Osteoblast (primary cell): ENCODE results near the gene ARHGDIB. TPM values are rescaled to one million over a fixed set of nuclear protein-coding genes. Genes with fewer than 3 reads are reported as not detected.

Source experiments
- DNase-seq: peaks from one replicate; pipeline ENCODE4 v3.0.0; 2011; ENCODE audit warnings: low spot score, mixed read lengths; ENCODE audit not compliant: insufficient read length; ENCODE audit errors: missing footprints
- H2AFZ ChIP-seq: 2 replicates; pipeline ENCODE4 v1.6.0; 2011; ENCODE audit warnings: mild to moderate bottlenecking, low read length
- H3K27ac ChIP-seq: 2 replicates; pipeline ENCODE4 v1.5.1; 2011; ENCODE audit warnings: mild to moderate bottlenecking, low read depth, low read length, moderate library complexity
- H3K27me3 ChIP-seq: 2 replicates; pipeline ENCODE4 v1.6.0; 2012; ENCODE audit warnings: mild to moderate bottlenecking, control low read depth, inconsistent platforms, low read length, moderate library complexity; ENCODE audit not compliant: insufficient read depth
- H3K36me3 ChIP-seq: 2 replicates; pipeline ENCODE4 v1.5.1; 2011; ENCODE audit warnings: mild to moderate bottlenecking, low read length, control low read depth, moderate library complexity; ENCODE audit not compliant: insufficient read depth
- H3K4me1 ChIP-seq: 2 replicates; pipeline ENCODE4 v1.5.1; 2011; ENCODE audit warnings: mild to moderate bottlenecking, low read length, control low read depth, moderate library complexity; ENCODE audit not compliant: insufficient read depth
- H3K4me2 ChIP-seq: 2 replicates; pipeline ENCODE4 v1.6.0; 2011; ENCODE audit warnings: mild to moderate bottlenecking, low read length; ENCODE audit not compliant: insufficient read depth
- H3K4me3 ChIP-seq: fragments of 200-600 bp; sonication (generic); 3 replicates; pipeline ENCODE4 v1.5.1; 2012; ENCODE audit warnings: mild to moderate bottlenecking, low read length, inconsistent platforms; ENCODE audit not compliant: insufficient read depth
- H3K79me2 ChIP-seq: 2 replicates; pipeline ENCODE4 v1.6.0; 2012; ENCODE audit warnings: mild to moderate bottlenecking, low read length, control low read depth, inconsistent platforms; ENCODE audit not compliant: insufficient read depth
- H3K9me3 ChIP-seq: 2 replicates; pipeline ENCODE4 v1.5.1; 2011; ENCODE audit warnings: low read depth, low read length, control low read depth
- H4K20me1 ChIP-seq: 2 replicates; pipeline ENCODE4 v1.6.0; 2012; ENCODE audit warnings: mild to moderate bottlenecking, low read length, control low read depth; ENCODE audit not compliant: insufficient read depth
- CTCF ChIP-seq: IDR thresholded peaks from 2 replicates; pipeline ENCODE4 v1.5.1; 2011; ENCODE audit warnings: mild to moderate bottlenecking, low read depth, low read length, moderate library complexity; ENCODE audit errors: extremely low read depth
- total RNA-seq: library from RNA; depleted of rRNA; stranded (reverse); fragments of >200 nt; gene quantifications from 2 replicates; pipeline ENCODE4 v1.2.3, GENCODE V29; 2012

The ARHGDIB gene
- total RNA-seq, 1 donor = 7.2 TPM

GRCh38 chr12:15004421-15004820 is 43.0 kb upstream of the ARHGDIB start:
- no peak overlapping the region for H3K4me2 ChIP-seq
- no peaks in the 10 kb centered on the region for H3K4me1 ChIP-seq
- H3K27ac ChIP-seq = no peak overlapping the region
- H3K4me3 ChIP-seq = no peak overlapping the region
- H3K36me3 ChIP-seq = no peaks in the 10 kb centered on the region
- TF ChIP-seq CTCF = no peak
- peaks cover 22% of the 10 kb centered on the region for H3K27me3 ChIP-seq
- DNase-seq = no peak
- no peaks in the 10 kb centered on the region for H4K20me1 ChIP-seq
- H2AFZ ChIP-seq = no peak overlapping the region
- no peaks in the 10 kb centered on the region for H3K9me3 ChIP-seq
- no peaks in the 10 kb centered on the region for H3K79me2 ChIP-seq

GRCh38 chr12:15001733-15002382 is 40.5 kb upstream of the ARHGDIB start:
- no peak overlapping the region for H3K4me2 ChIP-seq
- no peaks in the 10 kb centered on the region for H3K79me2 ChIP-seq
- peaks cover 22% of the 10 kb centered on the region for H3K27me3 ChIP-seq
- peak; percentile 4 for DNase-seq
- H3K27ac ChIP-seq = no peak overlapping the region
- no peak overlapping the region for H3K4me3 ChIP-seq
- no peaks in the 10 kb centered on the region for H3K4me1 ChIP-seq
- peak overlapping the region; percentile 26 for H2AFZ ChIP-seq
- no peaks in the 10 kb centered on the region for H3K36me3 ChIP-seq
- H4K20me1 ChIP-seq = no peaks in the 10 kb centered on the region
- H3K9me3 ChIP-seq = no peaks in the 10 kb centered on the region
- no peak for TF ChIP-seq CTCF

- H3K4me2 ChIP-seq = no peak overlapping the region
- H3K36me3 ChIP-seq = no peaks in the 10 kb centered on the region
- H2AFZ ChIP-seq = no peak overlapping the region
- no peaks in the 10 kb centered on the region for H4K20me1 ChIP-seq
- H3K9me3 ChIP-seq = no peaks in the 10 kb centered on the region
- no peak overlapping the region for H3K27ac ChIP-seq
- H3K4me1 ChIP-seq = no peaks in the 10 kb centered on the region
- peaks cover 20% of the 10 kb centered on the region for H3K27me3 ChIP-seq
- TF ChIP-seq CTCF = no peak
- H3K4me3 ChIP-seq = no peak overlapping the region
- H3K79me2 ChIP-seq = no peaks in the 10 kb centered on the region
- DNase-seq = no peak
Measured at GRCh38 chr12:15000575-15000974, 39.2 kb upstream of the ARHGDIB start.

GRCh38 chr12:14999695-15000365 is 38.4 kb upstream of the ARHGDIB start:
- Histone ChIP-seq H3K4me3 (no peak overlapping the region), H3K79me2 (no peaks in the 10 kb centered on the region), H3K9me3 (no peaks in the 10 kb centered on the region), H2AFZ (no peak overlapping the region), H4K20me1 (no peaks in the 10 kb centered on the region), H3K36me3 (no peaks in the 10 kb centered on the region), H3K4me1 (no peaks in the 10 kb centered on the region), H3K27ac (no peak overlapping the region), H3K27me3 (peaks cover 20% of the 10 kb centered on the region), H3K4me2 (no peak overlapping the region)
- no peak for DNase-seq
- TF ChIP-seq CTCF = no peak
